SK-N-SH treated with all-trans-retinoic acid at 6 μM for 48 hours (cell line): ENCODE measurements around the gene C9orf43.

Source experiments
- CSDC2 ChIP-seq: fragments of 250-450 bp; sonication (Bioruptor Pico); IDR thresholded peaks from 2 replicates; pipeline ENCODE4 v1.5.0; 2020; ENCODE audit warnings: mild to moderate bottlenecking, moderate library complexity
- ESRRG ChIP-seq: fragments of 250-450 bp; sonication (Bioruptor Pico); IDR thresholded peaks from 2 replicates; pipeline ENCODE4 v1.6.1; 2021; ENCODE audit warnings: mild to moderate bottlenecking
- GLIS3 ChIP-seq: fragments of 250-450 bp; sonication (Bioruptor Pico); IDR thresholded peaks from 2 replicates; pipeline ENCODE4 v1.5.0; 2020; ENCODE audit warnings: mild to moderate bottlenecking, moderate library complexity
- ISL1 ChIP-seq: fragments of 250-450 bp; sonication (Bioruptor Pico); IDR thresholded peaks from 2 replicates; pipeline ENCODE4 v2.1.2; 2022; ENCODE audit warnings: mild to moderate bottlenecking, moderate library complexity
- PATZ1 ChIP-seq: fragments of 250-450 bp; sonication (Bioruptor Pico); IDR thresholded peaks from 2 replicates; pipeline ENCODE4 v1.8.0; 2020; ENCODE audit warnings: mild to moderate bottlenecking, moderate library complexity, borderline replicate concordance
- RARB ChIP-seq: fragments of 250-450 bp; sonication (Bioruptor Pico); IDR thresholded peaks from 2 replicates; pipeline ENCODE4 v1.8.0; 2021; ENCODE audit warnings: mild to moderate bottlenecking, moderate library complexity
- SNAI2 ChIP-seq: fragments of 250-450 bp; sonication (Bioruptor Pico); IDR thresholded peaks from 2 replicates; pipeline ENCODE4 v1.5.0; 2020; ENCODE audit warnings: mild to moderate bottlenecking, moderate library complexity
- TSHZ2 ChIP-seq: fragments of 250-450 bp; sonication (Bioruptor Pico); IDR thresholded peaks from 2 replicates; pipeline ENCODE4 v1.5.0; 2020; ENCODE audit warnings: mild to moderate bottlenecking, moderate library complexity
- ZFP3 ChIP-seq: fragments of 250-450 bp; sonication (Bioruptor Pico); IDR thresholded peaks from 2 replicates; pipeline ENCODE4 v1.5.0; 2020; ENCODE audit warnings: mild to moderate bottlenecking, moderate library complexity
- ZNF70 ChIP-seq: fragments of 450-650 bp; formaldehyde crosslinking; IDR thresholded peaks from 2 replicates; pipeline ENCODE4 v1.5.0; 2020; ENCODE audit warnings: mild to moderate bottlenecking, moderate library complexity
- TF ChIP-seq, protein P1 (sequence below): fragments of 250-450 bp; sonication (Bioruptor Pico); IDR thresholded peaks from 2 replicates; pipeline ENCODE4 v1.5.1; 2021; ENCODE audit warnings: mild to moderate bottlenecking, moderate library complexity

- TF ChIP-seq TSHZ2 (CRISPR knock-in tag) (no peak), RARB (CRISPR knock-in tag) (no peak), CSDC2 (CRISPR knock-in tag) (no peak), ZNF70 (no peak), PATZ1 (CRISPR knock-in tag) (no peak), ISL1 (CRISPR knock-in tag) (no peak), SNAI2 (CRISPR knock-in tag) (no peak), ESRRG (CRISPR knock-in tag) (no peak), GLIS3 (CRISPR knock-in tag) (no peak), ZFP3 (no peak)
- TF ChIP-seq, protein P1, sequence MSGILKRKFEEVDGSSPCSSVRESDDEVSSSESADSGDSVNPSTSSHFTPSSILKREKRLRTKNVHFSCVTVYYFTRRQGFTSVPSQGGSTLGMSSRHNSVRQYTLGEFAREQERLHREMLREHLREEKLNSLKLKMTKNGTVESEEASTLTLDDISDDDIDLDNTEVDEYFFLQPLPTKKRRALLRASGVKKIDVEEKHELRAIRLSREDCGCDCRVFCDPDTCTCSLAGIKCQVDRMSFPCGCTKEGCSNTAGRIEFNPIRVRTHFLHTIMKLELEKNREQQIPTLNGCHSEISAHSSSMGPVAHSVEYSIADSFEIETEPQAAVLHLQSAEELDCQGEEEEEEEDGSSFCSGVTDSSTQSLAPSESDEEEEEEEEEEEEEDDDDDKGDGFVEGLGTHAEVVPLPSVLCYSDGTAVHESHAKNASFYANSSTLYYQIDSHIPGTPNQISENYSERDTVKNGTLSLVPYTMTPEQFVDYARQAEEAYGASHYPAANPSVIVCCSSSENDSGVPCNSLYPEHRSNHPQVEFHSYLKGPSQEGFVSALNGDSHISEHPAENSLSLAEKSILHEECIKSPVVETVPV (CRISPR knock-in tag): no peak
These were observed 15.3 kb upstream of the C9orf43 start for GRCh38 chr9:113395000-113395861.
